Measurements from ENCODE around the gene KLHL20. TPM values are rescaled to one million over a fixed set of nuclear protein-coding genes. Genes with fewer than 3 reads are reported as not detected.
"Not testable (repeated sequence)": the region's sequence is repeated elsewhere in the genome, so short reads cannot be mapped to it uniquely, and the experiment has no call there.

Gene KLHL20
- total RNA-seq, 1 experiment from 2014 or later: 12.8 TPM

DNA sequence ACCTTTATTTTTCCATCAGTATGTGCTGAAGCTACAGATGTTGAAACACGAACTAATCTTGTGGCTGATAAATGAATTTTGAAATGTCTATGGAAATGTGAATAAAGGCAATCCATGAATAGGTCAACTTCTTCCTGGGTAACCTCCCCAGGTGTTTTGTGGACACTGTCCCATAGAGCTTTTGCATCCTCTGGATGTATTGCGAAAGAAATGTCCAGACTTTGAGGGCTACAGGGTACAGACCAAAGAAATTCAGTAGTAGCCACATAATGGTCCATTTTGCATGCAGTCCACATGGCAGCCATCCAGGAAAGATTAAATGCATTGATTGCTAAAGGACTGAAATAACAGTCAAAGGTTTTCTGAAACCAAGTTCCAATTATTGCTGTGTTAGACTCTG is 88.2 kb downstream of the KLHL20 start:
- DNase-seq: no peak
- Mint-ChIP-seq H3K4me1 (ENCODE audit: low read depth, unreplicated experiment) (no peaks in the 10 kb centered on the region), H3K9me3 (ENCODE audit: unreplicated experiment) (no peaks in the 10 kb centered on the region), H3K36me3 (ENCODE audit: insufficient read depth, unreplicated experiment) (peaks cover 41% of the 10 kb centered on the region), H3K27ac (ENCODE audit: unreplicated experiment) (no peak overlapping the region), H3K4me3 (ENCODE audit: unreplicated experiment) (no peak overlapping the region), H3K27me3 (ENCODE audit: insufficient read depth, unreplicated experiment) (no peaks in the 10 kb centered on the region)
- ChIA-PET POLR2A (no interaction called here), CTCF (no interaction called here)
- Histone ChIP-seq H3K36me3 (ENCODE audit: control insufficient read depth, insufficient read depth, low read length) (peaks cover 1% of the 10 kb centered on the region; the same call in 1 of the 2 replicates), H3K4me3 (ENCODE audit: low read depth, low read length) (no peak overlapping the region), H3K4me1 (no peaks in the 10 kb centered on the region), H3K27me3 (replicated peaks; ENCODE audit: control insufficient read depth, insufficient read depth, low read length) (no peaks in the 10 kb centered on the region), H3K9me3 (no peaks in the 10 kb centered on the region)
- intact Hi-C loops (cut with micrococcal nuclease; ENCODE audit: unreplicated experiment): no loop called here
- BruUV-seq (replicated peaks): no TSS peak
- TF ChIP-seq, protein P1, sequence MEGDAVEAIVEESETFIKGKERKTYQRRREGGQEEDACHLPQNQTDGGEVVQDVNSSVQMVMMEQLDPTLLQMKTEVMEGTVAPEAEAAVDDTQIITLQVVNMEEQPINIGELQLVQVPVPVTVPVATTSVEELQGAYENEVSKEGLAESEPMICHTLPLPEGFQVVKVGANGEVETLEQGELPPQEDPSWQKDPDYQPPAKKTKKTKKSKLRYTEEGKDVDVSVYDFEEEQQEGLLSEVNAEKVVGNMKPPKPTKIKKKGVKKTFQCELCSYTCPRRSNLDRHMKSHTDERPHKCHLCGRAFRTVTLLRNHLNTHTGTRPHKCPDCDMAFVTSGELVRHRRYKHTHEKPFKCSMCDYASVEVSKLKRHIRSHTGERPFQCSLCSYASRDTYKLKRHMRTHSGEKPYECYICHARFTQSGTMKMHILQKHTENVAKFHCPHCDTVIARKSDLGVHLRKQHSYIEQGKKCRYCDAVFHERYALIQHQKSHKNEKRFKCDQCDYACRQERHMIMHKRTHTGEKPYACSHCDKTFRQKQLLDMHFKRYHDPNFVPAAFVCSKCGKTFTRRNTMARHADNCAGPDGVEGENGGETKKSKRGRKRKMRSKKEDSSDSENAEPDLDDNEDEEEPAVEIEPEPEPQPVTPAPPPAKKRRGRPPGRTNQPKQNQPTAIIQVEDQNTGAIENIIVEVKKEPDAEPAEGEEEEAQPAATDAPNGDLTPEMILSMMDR (IDR thresholded peaks at IDR 0.05; ENCODE audit: insufficient read depth in 1 of 2, low read depth in 1 of 2, low read length in 1 of 2, severe bottlenecking in 1 of 2, unreplicated experiment in 1 of 2): no peak

- H3K27ac Mint-ChIP-seq (ENCODE audit: unreplicated experiment): not testable (repeated sequence)
These were observed 98.9 kb downstream of the KLHL20 start for GRCh38 chr1:173813654-173814053.

GRCh38 chr1:173818459-173818858 is 103.7 kb downstream of the KLHL20 start:
- Histone ChIP-seq H3K36me3 (ENCODE audit: control insufficient read depth, insufficient read depth, low read length) (no peaks in the 10 kb centered on the region), H3K9me3 (no peaks in the 10 kb centered on the region), H3K4me1 (peaks cover 16% of the 10 kb centered on the region), H3K4me3 (ENCODE audit: low read depth, low read length) (no peak overlapping the region), H3K27me3 (replicated peaks; ENCODE audit: control insufficient read depth, insufficient read depth, low read length) (no peaks in the 10 kb centered on the region)
- DNase-seq: peak in 1 of 2 experiments; percentile 5
- Mint-ChIP-seq H3K4me3 (ENCODE audit: unreplicated experiment) (peak overlapping the region; percentile 6), H3K4me1 (ENCODE audit: low read depth, unreplicated experiment) (peaks cover 30% of the 10 kb centered on the region), H3K36me3 (ENCODE audit: insufficient read depth, unreplicated experiment) (peaks cover 30% of the 10 kb centered on the region), H3K27ac (ENCODE audit: unreplicated experiment) (peak overlapping the region; percentile 14), H3K9me3 (ENCODE audit: unreplicated experiment) (peaks cover 15% of the 10 kb centered on the region), H3K27me3 (ENCODE audit: insufficient read depth, unreplicated experiment) (no peaks in the 10 kb centered on the region)
- POLR2A ChIA-PET: interaction anchor here (1.0 kb wide), 1 partner anchor 50 kb away, joined by 3 read pairs; the partner anchor contains the start of genes GAS5 and ZBTB37
- TF ChIP-seq, protein P1 (IDR thresholded peaks at IDR 0.05; ENCODE audit: insufficient read depth in 1 of 2, low read depth in 1 of 2, low read length in 1 of 2, severe bottlenecking in 1 of 2, unreplicated experiment in 1 of 2): no peak
- CTCF ChIA-PET: no interaction called here
- intact Hi-C loops (cut with micrococcal nuclease; ENCODE audit: unreplicated experiment): no loop called here
- BruUV-seq (replicated peaks): no TSS peak

More at GRCh38 chr1:173813654-173814053, 98.9 kb downstream of the KLHL20 start:
- H3K27me3 ChIP-seq (replicated peaks; ENCODE audit: control insufficient read depth, insufficient read depth, low read length); H3K36me3 ChIP-seq (ENCODE audit: control insufficient read depth, insufficient read depth, low read length); BruUV-seq (replicated peaks); H3K4me1 Mint-ChIP-seq (ENCODE audit: low read depth, unreplicated experiment); H3K4me3 Mint-ChIP-seq (ENCODE audit: unreplicated experiment); H3K4me1 ChIP-seq; H3K27me3 Mint-ChIP-seq (ENCODE audit: insufficient read depth, unreplicated experiment); H3K4me3 ChIP-seq (ENCODE audit: low read depth, low read length); POLR2A ChIA-PET; H3K9me3 ChIP-seq; CTCF ChIA-PET; DNase-seq; intact Hi-C loops (cut with micrococcal nuclease; ENCODE audit: unreplicated experiment): not testable (repeated sequence)
- peaks cover 33% of the 10 kb centered on the region for H3K36me3 Mint-ChIP-seq (ENCODE audit: insufficient read depth, unreplicated experiment)
- H3K9me3 Mint-ChIP-seq (ENCODE audit: unreplicated experiment): peaks cover 26% of the 10 kb centered on the region

DNA sequence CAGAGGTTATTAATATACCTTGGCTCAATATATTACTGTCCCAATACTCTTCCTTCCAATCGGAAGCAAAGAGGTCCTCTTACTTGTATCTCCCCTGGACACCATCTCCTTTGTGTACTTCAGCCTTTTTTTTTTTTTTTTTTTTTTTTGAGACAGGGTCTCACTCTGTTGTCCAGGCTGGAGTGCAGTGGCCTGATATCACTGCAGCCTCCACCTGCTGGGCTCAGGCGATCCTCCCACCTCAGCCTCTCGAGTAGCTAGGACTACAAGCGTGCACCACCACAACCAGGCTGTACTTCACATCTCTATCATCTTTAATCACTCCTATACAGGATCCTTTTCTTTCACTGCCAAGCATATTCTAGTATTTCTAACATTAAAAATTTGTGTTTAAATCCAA is 106.9 kb downstream of the KLHL20 start:
- Histone ChIP-seq H3K36me3 (ENCODE audit: control insufficient read depth, insufficient read depth, low read length) (no peaks in the 10 kb centered on the region), H3K27me3 (replicated peaks; ENCODE audit: control insufficient read depth, insufficient read depth, low read length) (no peaks in the 10 kb centered on the region), H3K4me1 (peaks cover 16% of the 10 kb centered on the region), H3K9me3 (no peaks in the 10 kb centered on the region), H3K4me3 (ENCODE audit: low read depth, low read length) (no peak overlapping the region)
- Mint-ChIP-seq H3K27me3 (ENCODE audit: insufficient read depth, unreplicated experiment) (no peaks in the 10 kb centered on the region), H3K9me3 (ENCODE audit: unreplicated experiment) (no peaks in the 10 kb centered on the region), H3K36me3 (ENCODE audit: insufficient read depth, unreplicated experiment) (peaks cover 52% of the 10 kb centered on the region), H3K4me1 (ENCODE audit: low read depth, unreplicated experiment) (peaks cover 33% of the 10 kb centered on the region), H3K4me3 (ENCODE audit: unreplicated experiment) (peak overlapping the region; percentile 100), H3K27ac (ENCODE audit: unreplicated experiment) (peak overlapping the region; percentile 13)
- ChIA-PET CTCF (no interaction called here), POLR2A (interaction anchor here (0.7 kb wide), 1 partner anchor 287 kb away, joined by 5 read pairs; no protein-coding TSS in a partner anchor)
- BruUV-seq (replicated peaks): no TSS peak
- DNase-seq: no peak
- TF ChIP-seq, protein P1 (IDR thresholded peaks at IDR 0.05; ENCODE audit: insufficient read depth in 1 of 2, low read depth in 1 of 2, low read length in 1 of 2, severe bottlenecking in 1 of 2, unreplicated experiment in 1 of 2): no peak
- intact Hi-C loops (cut with micrococcal nuclease; ENCODE audit: unreplicated experiment): no loop called here
